Measurements from ENCODE around the gene ELAVL3. TPM values are rescaled to one million over a fixed set of nuclear protein-coding genes. Genes with fewer than 3 reads are reported as not detected.

Gene ELAVL3
- total RNA-seq, 1 experiment from 2014 or later = not detected

GRCh38 chr19:11404588-11405222 lies 76.1 kb downstream of the ELAVL3 start:
- Mint-ChIP-seq H3K27me3 (ENCODE audit: insufficient read depth, unreplicated experiment) (no peaks in the 10 kb centered on the region), H3K36me3 (ENCODE audit: insufficient read depth, unreplicated experiment) (no peaks in the 10 kb centered on the region), H3K4me3 (ENCODE audit: unreplicated experiment) (no peak overlapping the region), H3K4me1 (ENCODE audit: insufficient read depth, unreplicated experiment) (no peaks in the 10 kb centered on the region), H3K27ac (ENCODE audit: low read depth, unreplicated experiment) (no peak overlapping the region), H3K9me3 (ENCODE audit: unreplicated experiment) (no peaks in the 10 kb centered on the region)
- no peak for TF ChIP-seq CTCF (IDR thresholded peaks at IDR 0.05; ENCODE audit: unreplicated experiment)
- ChIA-PET CTCF (interaction anchor here (1.0 kb wide), 1 partner anchor 22 kb away, joined by 3 read pairs; no protein-coding TSS in a partner anchor), POLR2A (no interaction called here)
- BruUV-seq (replicated peaks) = no TSS peak
- intact Hi-C loops (cut with micrococcal nuclease) = no loop called here
- DNase-seq (ENCODE audit: unreplicated experiment) = no peak

GRCh38 chr19:11401808-11402543 lies 78.9 kb downstream of the ELAVL3 start:
- TF ChIP-seq CTCF (IDR thresholded peaks at IDR 0.05; ENCODE audit: unreplicated experiment) = no peak
- ChIA-PET CTCF (interaction anchor here (0.6 kb wide), 3 partner anchors 299 to 1301 kb away, joined by 3 to 4 read pairs (median 4); no protein-coding TSS in a partner anchor), POLR2A (no interaction called here)
- H3K27ac Mint-ChIP-seq (ENCODE audit: low read depth, unreplicated experiment) = no peak overlapping the region
- no peaks in the 10 kb centered on the region for H3K27me3 Mint-ChIP-seq (ENCODE audit: insufficient read depth, unreplicated experiment)
- no peak overlapping the region for H3K4me3 Mint-ChIP-seq (ENCODE audit: unreplicated experiment)
- intact Hi-C loops (cut with micrococcal nuclease) = no loop called here
- H3K36me3 Mint-ChIP-seq (ENCODE audit: insufficient read depth, unreplicated experiment) = no peaks in the 10 kb centered on the region
- DNase-seq (ENCODE audit: unreplicated experiment) = no peak
- BruUV-seq (replicated peaks) = no TSS peak
- no peaks in the 10 kb centered on the region for H3K4me1 Mint-ChIP-seq (ENCODE audit: insufficient read depth, unreplicated experiment)
- no peaks in the 10 kb centered on the region for H3K9me3 Mint-ChIP-seq (ENCODE audit: unreplicated experiment)

Small RNA genes within 50 kb of the gene (microRNA-seq; reads per million reads assigned to microRNA genes)
- 0.93 reads per million for gene MIR7974

Other genes starting within 250 kb of the ELAVL3 start
- gene ANGPTL8, start 241.4 kb downstream of the ELAVL3 start, total RNA-seq (2022) = not detected in 2 replicates
- gene DOCK6, start 218.5 kb downstream of the ELAVL3 start, total RNA-seq (2022) = 49.1 and 61.7 TPM in 2 replicates
- gene TSPAN16, start 184.9 kb downstream of the ELAVL3 start, total RNA-seq (2022) = not detected in 2 replicates
- 42.8 and 46.5 TPM in 2 replicates for gene RAB3D, start 141.4 kb downstream of the ELAVL3 start, total RNA-seq (2022)
- 93.1 and 96.6 TPM in 2 replicates for gene TMEM205, start 134.8 kb downstream of the ELAVL3 start, total RNA-seq (2022)
- 17.2 and 18.2 TPM in 2 replicates for gene CCDC159, start 134.5 kb downstream of the ELAVL3 start, total RNA-seq (2022)
- 19.5 and 24.2 TPM in 2 replicates for gene PLPPR2, start 125.6 kb downstream of the ELAVL3 start, total RNA-seq (2022)
- 1.0 and 1.4 TPM in 2 replicates for gene SWSAP1, start 106.4 kb downstream of the ELAVL3 start, total RNA-seq (2022)
- 1.7 and 2.7 TPM in 2 replicates for gene EPOR, start 96.7 kb downstream of the ELAVL3 start, total RNA-seq (2022)
- gene RGL3, start 61.7 kb downstream of the ELAVL3 start, total RNA-seq (2022) = not detected in 2 replicates
- gene ODAD3, start 45.9 kb downstream of the ELAVL3 start, total RNA-seq (2022) = 0.30 TPM in 1 of 2 replicates, not detected in the other
- 224 and 257 TPM in 2 replicates for gene PRKCSH, start 45.4 kb downstream of the ELAVL3 start, total RNA-seq (2022)
- gene ZNF653, start 24.8 kb upstream of the ELAVL3 start, total RNA-seq (2022) = 7.7 and 8.7 TPM in 2 replicates
- gene ECSIT, start 48.1 kb upstream of the ELAVL3 start, total RNA-seq (2022) = 19.2 and 26.8 TPM in 2 replicates
- gene CNN1, start 57.8 kb upstream of the ELAVL3 start, total RNA-seq (2022) = not detected in 2 replicates
- gene ELOF1, start 78.2 kb upstream of the ELAVL3 start, total RNA-seq (2022) = 72.1 and 78.7 TPM in 2 replicates
- gene ACP5, start 96.6 kb upstream of the ELAVL3 start, total RNA-seq (2022) = not detected in 2 replicates
- 8.7 and 10.9 TPM in 2 replicates for gene ZNF627, start 116.4 kb upstream of the ELAVL3 start, total RNA-seq (2022)

Data from MCF 10A (cell line).